ENCODE data around the gene C19orf67. TPM values are rescaled to one million over a fixed set of nuclear protein-coding genes. Genes with fewer than 3 reads are reported as not detected.
"Not testable (repeated sequence)": the region's sequence is repeated elsewhere in the genome, so short reads cannot be mapped to it uniquely, and the experiment has no call there.

Gene C19orf67
- total RNA-seq, 1 donor from 2014 or later = not detected

DNA sequence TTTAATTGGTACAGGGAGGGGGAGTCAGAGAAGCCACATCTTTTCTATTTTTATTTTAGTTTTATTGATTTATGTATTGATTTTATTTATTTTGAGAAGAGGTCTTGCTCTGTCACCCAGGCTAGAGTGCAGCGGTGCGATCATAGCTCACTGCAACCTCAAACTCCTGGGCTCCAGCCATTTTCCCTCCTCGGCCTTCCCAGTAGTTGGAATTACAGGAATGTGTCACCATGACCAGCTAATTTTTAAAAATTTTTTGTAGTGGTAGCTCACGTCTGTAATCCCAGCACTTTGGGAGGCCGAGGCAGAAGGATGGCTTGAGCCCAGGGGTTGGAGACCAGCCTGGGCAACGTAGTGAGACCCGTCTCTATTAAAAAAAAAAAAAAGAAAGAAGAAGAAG, 49.9 kb downstream of the C19orf67 start:
- no peak overlapping the region for H3K4me3 Mint-ChIP-seq (ENCODE audit: unreplicated experiment)
- H3K9me3 Mint-ChIP-seq (ENCODE audit: low read depth) = no peaks in the 10 kb centered on the region
- TF ChIP-seq, protein P1, sequence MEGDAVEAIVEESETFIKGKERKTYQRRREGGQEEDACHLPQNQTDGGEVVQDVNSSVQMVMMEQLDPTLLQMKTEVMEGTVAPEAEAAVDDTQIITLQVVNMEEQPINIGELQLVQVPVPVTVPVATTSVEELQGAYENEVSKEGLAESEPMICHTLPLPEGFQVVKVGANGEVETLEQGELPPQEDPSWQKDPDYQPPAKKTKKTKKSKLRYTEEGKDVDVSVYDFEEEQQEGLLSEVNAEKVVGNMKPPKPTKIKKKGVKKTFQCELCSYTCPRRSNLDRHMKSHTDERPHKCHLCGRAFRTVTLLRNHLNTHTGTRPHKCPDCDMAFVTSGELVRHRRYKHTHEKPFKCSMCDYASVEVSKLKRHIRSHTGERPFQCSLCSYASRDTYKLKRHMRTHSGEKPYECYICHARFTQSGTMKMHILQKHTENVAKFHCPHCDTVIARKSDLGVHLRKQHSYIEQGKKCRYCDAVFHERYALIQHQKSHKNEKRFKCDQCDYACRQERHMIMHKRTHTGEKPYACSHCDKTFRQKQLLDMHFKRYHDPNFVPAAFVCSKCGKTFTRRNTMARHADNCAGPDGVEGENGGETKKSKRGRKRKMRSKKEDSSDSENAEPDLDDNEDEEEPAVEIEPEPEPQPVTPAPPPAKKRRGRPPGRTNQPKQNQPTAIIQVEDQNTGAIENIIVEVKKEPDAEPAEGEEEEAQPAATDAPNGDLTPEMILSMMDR (IDR thresholded peaks at IDR 0.05) = no peak
- no peak for DNase-seq (ENCODE audit: low spot score)
- peak overlapping the region; percentile 90 for H3K27ac Mint-ChIP-seq (ENCODE audit: unreplicated experiment)
- no peaks in the 10 kb centered on the region for H3K27me3 Mint-ChIP-seq (ENCODE audit: low read depth)
- no peaks in the 10 kb centered on the region for H3K36me3 Mint-ChIP-seq (ENCODE audit: low read depth)
- peaks cover 11% of the 10 kb centered on the region for H3K4me1 Mint-ChIP-seq (ENCODE audit: low read depth)

DNA sequence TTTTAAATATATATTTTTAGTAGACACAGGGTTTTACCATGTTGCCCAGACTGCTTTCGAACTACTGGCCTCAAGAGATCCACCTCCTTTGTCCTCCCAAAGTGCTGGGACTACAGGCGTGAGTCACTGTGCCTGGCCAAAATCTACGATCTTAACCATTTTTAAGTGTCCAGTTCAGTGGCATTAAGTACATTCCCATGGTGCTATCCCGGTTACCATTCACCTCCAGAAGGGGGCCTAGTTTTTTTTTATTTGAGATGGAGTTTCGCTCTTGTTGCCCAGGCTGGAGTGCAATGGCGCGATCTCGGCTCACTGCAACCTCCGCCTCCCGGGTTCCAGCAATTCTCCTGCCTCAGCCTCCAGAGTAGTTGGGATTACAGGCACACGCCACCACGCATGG, 50.4 kb downstream of the C19orf67 start:
- not testable (repeated sequence) for H3K36me3 Mint-ChIP-seq (ENCODE audit: low read depth); H3K9me3 Mint-ChIP-seq (ENCODE audit: low read depth); H3K4me3 Mint-ChIP-seq (ENCODE audit: unreplicated experiment); H3K27ac Mint-ChIP-seq (ENCODE audit: unreplicated experiment); H3K27me3 Mint-ChIP-seq (ENCODE audit: low read depth); DNase-seq (ENCODE audit: low spot score)
- TF ChIP-seq, protein P1 (IDR thresholded peaks at IDR 0.05) = peak; percentile 37
- peaks cover 11% of the 10 kb centered on the region for H3K4me1 Mint-ChIP-seq (ENCODE audit: low read depth)

DNA sequence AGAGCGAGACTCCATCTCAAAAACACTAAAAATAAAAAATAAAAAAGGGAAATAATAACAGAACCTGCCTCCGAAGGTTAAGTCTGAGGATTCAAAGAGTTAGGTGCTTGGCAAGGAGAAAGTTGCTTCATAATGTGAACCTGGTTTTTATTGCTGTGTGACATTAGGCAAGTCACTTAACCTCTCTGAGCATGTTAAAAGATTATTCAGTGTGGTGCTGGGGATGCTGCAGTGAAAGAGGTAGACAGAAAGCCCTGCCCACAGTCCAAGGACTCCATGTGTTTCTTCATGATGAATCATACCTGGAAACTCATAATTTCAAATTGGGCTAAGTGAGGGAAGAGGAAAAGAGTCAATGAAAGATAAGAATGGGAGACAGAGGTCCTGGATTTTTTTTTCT, 51.6 kb downstream of the C19orf67 start:
- no peaks in the 10 kb centered on the region for H3K36me3 Mint-ChIP-seq (ENCODE audit: low read depth)
- peaks cover 11% of the 10 kb centered on the region for H3K4me1 Mint-ChIP-seq (ENCODE audit: low read depth)
- no peak overlapping the region for H3K4me3 Mint-ChIP-seq (ENCODE audit: unreplicated experiment)
- TF ChIP-seq, protein P1 (IDR thresholded peaks at IDR 0.05) = no peak
- H3K9me3 Mint-ChIP-seq (ENCODE audit: low read depth) = no peaks in the 10 kb centered on the region
- H3K27me3 Mint-ChIP-seq (ENCODE audit: low read depth) = no peaks in the 10 kb centered on the region
- no peak overlapping the region for H3K27ac Mint-ChIP-seq (ENCODE audit: unreplicated experiment)
- DNase-seq (ENCODE audit: low spot score) = no peak

DNA sequence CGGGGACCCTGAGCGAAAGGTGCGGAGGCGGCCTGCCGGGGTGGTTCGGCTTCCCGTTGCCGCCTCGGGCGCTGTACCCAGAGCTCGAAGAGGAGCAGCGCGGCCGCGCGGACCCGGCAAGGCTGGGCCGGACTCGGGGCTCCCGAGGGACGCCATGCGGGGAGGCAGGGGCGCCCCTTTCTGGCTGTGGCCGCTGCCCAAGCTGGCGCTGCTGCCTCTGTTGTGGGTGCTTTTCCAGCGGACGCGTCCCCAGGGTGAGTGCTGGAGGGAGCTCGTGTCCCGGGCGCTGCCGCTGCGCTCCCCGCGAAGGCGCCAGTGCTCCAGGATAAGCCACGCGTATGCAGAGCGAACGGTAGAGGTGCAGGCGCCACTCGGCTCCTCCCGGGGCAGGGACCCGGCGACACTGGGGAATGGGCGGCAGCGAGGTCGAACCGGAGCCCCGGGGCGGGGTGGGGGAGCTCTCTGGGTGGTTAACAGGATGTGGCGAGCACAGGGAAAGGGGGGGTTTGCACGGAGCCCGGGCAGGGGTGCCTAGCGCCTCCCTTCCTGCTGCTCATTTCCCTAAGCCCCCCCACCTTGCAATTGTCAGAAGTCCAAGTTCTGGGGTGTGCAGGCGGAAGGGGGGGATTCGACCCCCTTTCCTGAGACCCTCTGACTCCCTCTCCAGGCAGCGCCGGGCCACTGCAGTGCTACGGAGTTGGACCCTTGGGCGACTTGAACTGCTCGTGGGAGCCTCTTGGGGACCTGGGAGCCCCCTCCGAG, 53.7 kb downstream of the C19orf67 start, which contains the start of gene IL27RA:
IL27RA (plus strand) TSS at position 44 of the 762 bp plus-strand sequence; CDS start at position 155, 111 bp downstream.
- DNase-seq (ENCODE audit: low spot score) = peak; percentile 82
- peaks cover 11% of the 10 kb centered on the region for H3K4me1 Mint-ChIP-seq (ENCODE audit: low read depth)
- no peaks in the 10 kb centered on the region for H3K9me3 Mint-ChIP-seq (ENCODE audit: low read depth)
- peak within 1 kb of the TSS; percentile 45 for H3K27ac Mint-ChIP-seq (ENCODE audit: unreplicated experiment)
- TF ChIP-seq, protein P1 (IDR thresholded peaks at IDR 0.05) = peak; percentile 82
- no peaks in the 10 kb centered on the region for H3K36me3 Mint-ChIP-seq (ENCODE audit: low read depth)
- H3K27me3 Mint-ChIP-seq (ENCODE audit: low read depth) = peaks cover 4% of the 10 kb centered on the region
- H3K4me3 Mint-ChIP-seq (ENCODE audit: unreplicated experiment) = peak within 1 kb of the TSS; percentile 79

Other genes starting within 250 kb of the C19orf67 start
- gene NANOS3, start 208.6 kb downstream of the C19orf67 start, total RNA-seq = 4.4 to 6.7 TPM (median 4.7 TPM) in 3 replicates
- 2.9 to 3.5 TPM (median 3.0 TPM) in 3 replicates for gene BRME1, start 179.7 kb downstream of the C19orf67 start, total RNA-seq
- 33.7 to 42.9 TPM (median 35.2 TPM) in 3 replicates for gene CC2D1A, start 179.6 kb downstream of the C19orf67 start, total RNA-seq
- gene PODNL1, start 147.4 kb downstream of the C19orf67 start, total RNA-seq = 5.7 to 8.9 TPM (median 8.7 TPM) in 3 replicates
- 20.7 to 21.5 TPM (median 21.0 TPM) in 3 replicates for gene DCAF15, start 133.3 kb downstream of the C19orf67 start, total RNA-seq
- 9.1 to 9.4 TPM (median 9.4 TPM) in 3 replicates for gene RFX1, start 79.5 kb downstream of the C19orf67 start, total RNA-seq
- not detected in 3 replicates for gene RLN3, start 57.6 kb downstream of the C19orf67 start, total RNA-seq
- 2.5 to 3.0 TPM (median 2.9 TPM) in 3 replicates for gene IL27RA, start 54.0 kb downstream of the C19orf67 start, total RNA-seq
- gene PALM3, start 23.7 kb downstream of the C19orf67 start, total RNA-seq = 0.82 to 0.95 TPM (median 0.92 TPM) in 3 replicates
- 1.00 to 3.7 TPM (median 2.0 TPM) in 3 replicates for gene MISP3, start 13.0 kb downstream of the C19orf67 start, total RNA-seq
- gene SAMD1, start 5.0 kb upstream of the C19orf67 start, total RNA-seq = 41.8 to 48.8 TPM (median 42.5 TPM) in 3 replicates
- 81.4 to 103 TPM (median 88.2 TPM) in 3 replicates for gene PRKACA, start 32.0 kb upstream of the C19orf67 start, total RNA-seq
- 2.8 to 11.3 TPM (median 3.6 TPM) in 3 replicates for gene ASF1B, start 50.8 kb upstream of the C19orf67 start, total RNA-seq
- gene ADGRL1, start 120.4 kb upstream of the C19orf67 start, total RNA-seq = 32.1 to 33.0 TPM (median 32.2 TPM) in 3 replicates

Data from chondrocyte (in vitro differentiated cells).